Epithelial cell of esophagus (primary cell): Measurements from ENCODE around the gene PKN2.
"Not testable (repeated sequence)": the region's sequence is repeated elsewhere in the genome, so short reads cannot be mapped to it uniquely, and the experiment has no call there.

Experiments
- DNase-seq: peaks from one replicate; pipeline ENCODE4 v3.0.0; 2010; ENCODE audit warnings: low read depth
- H3K4me3 ChIP-seq: 2 replicates; pipeline ENCODE4 v1.5.1; 2011; ENCODE audit warnings: mild to moderate bottlenecking, low read length, control low read depth
- TF ChIP-seq, protein P1 (sequence below): IDR thresholded peaks from 2 replicates; pipeline ENCODE4 v1.5.1; 2011; ENCODE audit warnings: low read depth, mild to moderate bottlenecking, low read length, control low read depth, inconsistent platforms; ENCODE audit not compliant: insufficient read depth; ENCODE audit errors: missing control alignments

PKN2 gene

DNA sequence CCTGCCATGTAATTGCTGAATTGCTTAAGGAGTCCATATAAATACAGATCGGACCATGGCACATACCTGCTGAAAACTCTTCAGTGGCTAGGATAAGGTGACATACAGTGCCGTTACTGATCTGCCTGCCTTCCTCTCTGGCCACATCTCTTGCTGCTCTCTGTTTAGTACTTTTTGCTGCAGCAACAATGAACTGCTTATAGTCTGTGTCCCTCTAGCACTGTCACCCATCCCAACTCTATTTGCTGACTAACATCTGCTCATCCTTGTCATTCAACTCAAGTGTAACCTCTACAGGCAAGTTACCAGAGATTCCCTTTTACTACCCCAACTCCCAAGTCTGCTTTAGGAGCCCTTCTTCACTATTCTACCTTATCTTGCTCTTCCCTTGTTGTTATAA is 141.6 kb downstream of the PKN2 start:
- no peak for DNase-seq
- TF ChIP-seq, protein P1, sequence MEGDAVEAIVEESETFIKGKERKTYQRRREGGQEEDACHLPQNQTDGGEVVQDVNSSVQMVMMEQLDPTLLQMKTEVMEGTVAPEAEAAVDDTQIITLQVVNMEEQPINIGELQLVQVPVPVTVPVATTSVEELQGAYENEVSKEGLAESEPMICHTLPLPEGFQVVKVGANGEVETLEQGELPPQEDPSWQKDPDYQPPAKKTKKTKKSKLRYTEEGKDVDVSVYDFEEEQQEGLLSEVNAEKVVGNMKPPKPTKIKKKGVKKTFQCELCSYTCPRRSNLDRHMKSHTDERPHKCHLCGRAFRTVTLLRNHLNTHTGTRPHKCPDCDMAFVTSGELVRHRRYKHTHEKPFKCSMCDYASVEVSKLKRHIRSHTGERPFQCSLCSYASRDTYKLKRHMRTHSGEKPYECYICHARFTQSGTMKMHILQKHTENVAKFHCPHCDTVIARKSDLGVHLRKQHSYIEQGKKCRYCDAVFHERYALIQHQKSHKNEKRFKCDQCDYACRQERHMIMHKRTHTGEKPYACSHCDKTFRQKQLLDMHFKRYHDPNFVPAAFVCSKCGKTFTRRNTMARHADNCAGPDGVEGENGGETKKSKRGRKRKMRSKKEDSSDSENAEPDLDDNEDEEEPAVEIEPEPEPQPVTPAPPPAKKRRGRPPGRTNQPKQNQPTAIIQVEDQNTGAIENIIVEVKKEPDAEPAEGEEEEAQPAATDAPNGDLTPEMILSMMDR, result no peak
- no peak overlapping the region for H3K4me3 ChIP-seq

- no peak for DNase-seq
- no peak overlapping the region for H3K4me3 ChIP-seq
- TF ChIP-seq, protein P1, result no peak
Measured at GRCh38 chr1:88847643-88848042, 163.6 kb downstream of the PKN2 start.

GRCh38 chr1:88851303-88852063 is 167.4 kb downstream of the PKN2 start:
- TF ChIP-seq, protein P1, result no peak
- no peak for DNase-seq
- no peak overlapping the region for H3K4me3 ChIP-seq

DNA sequence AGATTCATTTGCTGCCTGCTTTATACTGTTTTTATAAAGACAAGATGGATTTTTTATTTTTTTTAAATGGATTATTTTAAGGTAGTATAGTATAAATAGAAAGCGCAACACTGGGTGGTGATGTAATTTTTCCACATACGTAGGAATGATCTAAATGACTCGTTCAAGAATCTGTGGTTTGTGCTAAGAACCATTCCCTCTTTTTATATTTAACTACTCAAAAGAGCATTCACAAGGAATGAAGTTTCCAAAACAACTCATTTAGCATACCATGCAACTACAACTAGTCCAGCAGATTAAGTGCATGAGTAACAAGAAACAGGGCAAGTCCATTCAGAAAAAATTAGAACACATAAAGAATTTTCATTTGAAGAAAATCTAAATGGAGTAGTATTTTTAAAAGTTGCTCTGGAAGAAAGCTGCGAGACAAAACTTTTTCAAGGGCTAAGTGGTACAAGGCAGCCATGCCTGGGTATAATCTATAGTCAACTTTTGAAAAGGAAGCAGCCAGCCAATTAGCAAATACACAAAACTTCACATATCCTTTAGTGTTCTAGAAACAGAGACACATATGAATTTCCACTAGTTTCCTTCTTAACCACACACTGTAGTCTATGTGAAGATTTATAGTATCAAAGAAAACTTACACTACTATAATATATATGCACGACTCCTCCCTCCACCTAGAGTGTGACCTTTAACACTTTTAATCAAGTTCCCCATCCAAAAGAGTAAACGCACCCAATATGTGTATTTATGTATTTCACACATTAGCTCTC is 183.9 kb downstream of the PKN2 start:
- no peak for DNase-seq

GRCh38 chr1:88869644-88870043 is 185.6 kb downstream of the PKN2 start:
- DNase-seq, H3K4me3 ChIP-seq: not testable (repeated sequence)

More for the DNA sequence above, 183.9 kb downstream of the PKN2 start:
- TF ChIP-seq, protein P1, result no peak
- H3K4me3 ChIP-seq, result no peak overlapping the region

- TF ChIP-seq, protein P1, result no peak
- DNase-seq, result no peak
- no peak overlapping the region for H3K4me3 ChIP-seq
Measured at GRCh38 chr1:88873737-88874349, 189.8 kb downstream of the PKN2 start.

- DNase-seq, result no peak
- TF ChIP-seq, protein P1, result no peak
- H3K4me3 ChIP-seq, result no peak overlapping the region
Measured at GRCh38 chr1:88875595-88875994, 191.5 kb downstream of the PKN2 start.
